DND-41 (cell line): Measurements from ENCODE around the gene SLF2.
"Not testable (repeated sequence)": the region's sequence is repeated elsewhere in the genome, so short reads cannot be mapped to it uniquely, and the experiment has no call there.

Source experiments
- ATAC-seq: fragments of 200-7000 bp; cut with Tn5 transposase; 3 replicates; pipeline ENCODE4 v1.9.1; 2021; ENCODE audit warnings: low read depth; ENCODE audit not compliant: insufficient read depth
- DNase-seq: peaks from one replicate; pipeline ENCODE4 v3.0.0-alpha.2; 2020
- H2AFZ ChIP-seq: 2 replicates; pipeline ENCODE4 v1.6.0; 2012; ENCODE audit warnings: low read depth, low read length
- H3K27ac ChIP-seq: 2 replicates; pipeline ENCODE4 v1.5.1; 2012; ENCODE audit warnings: low read length, inconsistent platforms
- H3K27me3 ChIP-seq: fragments of 200-600 bp; sonication (generic); 2 replicates; pipeline ENCODE4 v1.6.0; 2012; ENCODE audit warnings: low read length, mild to moderate bottlenecking, inconsistent platforms; ENCODE audit not compliant: insufficient read depth, poor library complexity
- H3K36me3 ChIP-seq: 2 replicates; pipeline ENCODE4 v1.5.1; 2012; ENCODE audit warnings: low read length, inconsistent platforms; ENCODE audit not compliant: insufficient read depth
- H3K4me1 ChIP-seq: 2 replicates; pipeline ENCODE4 v1.5.1; 2012; ENCODE audit warnings: mild to moderate bottlenecking, low read length; ENCODE audit not compliant: insufficient read depth
- H3K4me2 ChIP-seq: 2 replicates; pipeline ENCODE4 v1.6.0; 2012; ENCODE audit warnings: mild to moderate bottlenecking, moderate library complexity, low read length, inconsistent platforms; ENCODE audit not compliant: insufficient read depth
- H3K4me3 ChIP-seq, 2 experiments: fragments of 200-600 bp in 1 of 2; shearing (Covaris generic) in 1 of 2; 2 replicates each; pipeline ENCODE4 v1.5.1; 2012 to 2016; ENCODE audit warnings: inconsistent platforms in 2 of 2, low read length in 2 of 2, mild to moderate bottlenecking in 2 of 2, low read depth in 1 of 2, moderate library complexity in 1 of 2
- H3K79me2 ChIP-seq: 2 replicates; pipeline ENCODE4 v1.6.0; 2012; ENCODE audit warnings: low read length, inconsistent platforms; ENCODE audit not compliant: insufficient read depth
- H3K9ac ChIP-seq: 2 replicates; pipeline ENCODE4 v1.6.0; 2012; ENCODE audit warnings: low read depth, mild to moderate bottlenecking, inconsistent platforms, low read length, moderate library complexity
- H3K9me3 ChIP-seq: 2 replicates; pipeline ENCODE4 v1.5.1; 2012; ENCODE audit warnings: low read length, moderate library complexity, mild to moderate bottlenecking, inconsistent platforms; ENCODE audit not compliant: insufficient read depth, severe bottlenecking
- H4K20me1 ChIP-seq: 2 replicates; pipeline ENCODE4 v1.6.0; 2012; ENCODE audit warnings: low read length; ENCODE audit not compliant: insufficient read depth
- CTCF ChIP-seq: IDR thresholded peaks from 2 replicates; pipeline ENCODE4 v1.5.1; 2012; ENCODE audit warnings: borderline replicate concordance, low read length, moderate library complexity, mild to moderate bottlenecking; ENCODE audit not compliant: poor library complexity, severe bottlenecking; ENCODE audit errors: extremely low read depth
- EZH2 ChIP-seq: IDR thresholded peaks from 3 replicates; pipeline ENCODE4 v1.6.1; 2012; ENCODE audit warnings: borderline replicate concordance, low read depth, mild to moderate bottlenecking, moderate library complexity, low read length, inconsistent platforms; ENCODE audit not compliant: severe bottlenecking

SLF2 gene

GRCh38 chr10:100883312-100883821 is 29.4 kb upstream of the SLF2 start:
- peaks cover under 1% of the 10 kb centered on the region for H3K4me1 ChIP-seq
- H3K79me2 ChIP-seq = no peaks in the 10 kb centered on the region
- no peak for TF ChIP-seq EZH2
- TF ChIP-seq CTCF = no peak
- no peak overlapping the region for H3K4me2 ChIP-seq
- DNase-seq (no peak), ATAC-seq (no peak)
- H3K27ac ChIP-seq = no peak overlapping the region
- H4K20me1 ChIP-seq = no peaks in the 10 kb centered on the region
- no peak overlapping the region for H3K9ac ChIP-seq
- H2AFZ ChIP-seq = no peak overlapping the region
- peaks cover 2% of the 10 kb centered on the region for H3K27me3 ChIP-seq
- H3K4me3 ChIP-seq = no peak overlapping the region
- H3K9me3 ChIP-seq = no peaks in the 10 kb centered on the region
- H3K36me3 ChIP-seq = no peaks in the 10 kb centered on the region

- not testable (repeated sequence) for ATAC-seq, H2AFZ ChIP-seq, H4K20me1 ChIP-seq, H3K4me2 ChIP-seq, H3K36me3 ChIP-seq, H3K27ac ChIP-seq, H3K4me3 ChIP-seq, H3K9ac ChIP-seq, H3K4me1 ChIP-seq, DNase-seq, H3K9me3 ChIP-seq, H3K79me2 ChIP-seq
- peaks cover 21% of the 10 kb centered on the region for H3K27me3 ChIP-seq
Observed at GRCh38 chr10:100885611-100886010, 27.2 kb upstream of the SLF2 start.

GRCh38 chr10:100886091-100886490 is 26.7 kb upstream of the SLF2 start:
- no peaks in the 10 kb centered on the region for H3K4me1 ChIP-seq
- ATAC-seq (no peak), DNase-seq (no peak)
- H3K9me3 ChIP-seq = no peaks in the 10 kb centered on the region
- no peak overlapping the region for H3K4me2 ChIP-seq
- peaks cover 25% of the 10 kb centered on the region for H3K27me3 ChIP-seq
- H3K36me3 ChIP-seq = no peaks in the 10 kb centered on the region
- no peak overlapping the region for H3K4me3 ChIP-seq
- H2AFZ ChIP-seq = no peak overlapping the region
- H3K79me2 ChIP-seq = no peaks in the 10 kb centered on the region
- no peaks in the 10 kb centered on the region for H4K20me1 ChIP-seq
- H3K9ac ChIP-seq = no peak overlapping the region
- no peak for TF ChIP-seq EZH2
- no peak for TF ChIP-seq CTCF
- H3K27ac ChIP-seq = no peak overlapping the region

GRCh38 chr10:100886521-100886920 is 26.2 kb upstream of the SLF2 start:
- H3K9me3 ChIP-seq = no peaks in the 10 kb centered on the region
- H2AFZ ChIP-seq = no peak overlapping the region
- H3K4me2 ChIP-seq = no peak overlapping the region
- no peak overlapping the region for H3K4me3 ChIP-seq
- DNase-seq (no peak), ATAC-seq (no peak)
- peaks cover 25% of the 10 kb centered on the region for H3K27me3 ChIP-seq
- H3K79me2 ChIP-seq = no peaks in the 10 kb centered on the region
- H3K4me1 ChIP-seq = no peaks in the 10 kb centered on the region
- H3K9ac ChIP-seq = no peak overlapping the region
- no peaks in the 10 kb centered on the region for H3K36me3 ChIP-seq
- no peak overlapping the region for H3K27ac ChIP-seq
- no peaks in the 10 kb centered on the region for H4K20me1 ChIP-seq
- no peak for TF ChIP-seq CTCF
- TF ChIP-seq EZH2 = no peak
